Measurements from ENCODE around the gene FER1L5.

GRCh38 chr2:96648306-96648930, 5.9 kb downstream of the FER1L5 start:
- no peak for TF ChIP-seq CTCF (IDR thresholded peaks at IDR 0.05)
- TF ChIP-seq ZFX (IDR thresholded peaks at IDR 0.05; ENCODE audit: borderline replicate concordance), result no peak
